GM23248 (cell line): Measurements from ENCODE around the gene PEMT. TPM values are rescaled to one million over a fixed set of nuclear protein-coding genes. Genes with fewer than 3 reads are reported as not detected.

Experiments
- DNase-seq: peaks from one replicate; pipeline ENCODE4 v3.0.0-alpha.2; 2015
- H2AFZ ChIP-seq: fragments of 200-600 bp; sonication (generic); 2 replicates; pipeline ENCODE4 v1.6.1; 2016; ENCODE audit warnings: antibody characterized with exemption
- H3F3A ChIP-seq: fragments of 200-600 bp; sonication (generic); 2 replicates; pipeline ENCODE4 v1.6.1; 2016; ENCODE audit warnings: mild to moderate bottlenecking, antibody characterized with exemption, mixed run types; ENCODE audit not compliant: insufficient read depth
- H3K27ac ChIP-seq: fragments of 200-600 bp; sonication (generic); 2 replicates; pipeline ENCODE4 v1.5.1; 2016; ENCODE audit warnings: mild to moderate bottlenecking
- H3K27me3 ChIP-seq: fragments of 200-600 bp; sonication (generic); replicated peaks from 2 replicates; pipeline ENCODE4 v1.6.1; 2016; ENCODE audit warnings: mild to moderate bottlenecking; ENCODE audit not compliant: insufficient read depth
- H3K36me3 ChIP-seq: fragments of 200-600 bp; sonication (generic); 2 replicates; pipeline ENCODE4 v1.6.1; 2016; ENCODE audit warnings: low read depth, mild to moderate bottlenecking
- H3K4me1 ChIP-seq: fragments of 200-600 bp; sonication (generic); 2 replicates; pipeline ENCODE4 v1.6.1; 2016; ENCODE audit warnings: mild to moderate bottlenecking; ENCODE audit not compliant: insufficient read depth
- H3K4me2 ChIP-seq: fragments of 200-600 bp; sonication (generic); one replicate; pipeline ENCODE4 v1.6.1; 2016; ENCODE audit warnings: mild to moderate bottlenecking; ENCODE audit not compliant: unreplicated experiment
- H3K4me3 ChIP-seq: fragments of 200-600 bp; sonication (generic); 2 replicates; pipeline ENCODE4 v1.5.1; 2016; ENCODE audit warnings: mild to moderate bottlenecking
- H3K79me2 ChIP-seq: fragments of 200-600 bp; sonication (generic); 2 replicates; pipeline ENCODE4 v1.6.1; 2016; ENCODE audit warnings: mild to moderate bottlenecking; ENCODE audit not compliant: insufficient read depth
- H3K9ac ChIP-seq: fragments of 200-600 bp; sonication (generic); 2 replicates; pipeline ENCODE4 v1.6.1; 2016; ENCODE audit warnings: mild to moderate bottlenecking
- H3K9me2 ChIP-seq: fragments of 200-600 bp; sonication (generic); 2 replicates; pipeline ENCODE4 v1.6.1; 2016; ENCODE audit warnings: mixed run types, mild to moderate bottlenecking, moderate library complexity; ENCODE audit not compliant: insufficient read depth
- H3K9me3 ChIP-seq: fragments of 200-600 bp; sonication (generic); one replicate; pipeline ENCODE4 v1.6.1; 2017; ENCODE audit warnings: low read depth
- H4K20me1 ChIP-seq: fragments of 200-600 bp; sonication (generic); 2 replicates; pipeline ENCODE4 v1.6.0; 2016; ENCODE audit not compliant: insufficient read depth
- EZH2 ChIP-seq: fragments of 200-600 bp; sonication (generic); IDR thresholded peaks from 2 replicates; pipeline ENCODE4 v1.6.1; 2018; ENCODE audit warnings: antibody characterized with exemption, mild to moderate bottlenecking; ENCODE audit not compliant: insufficient read depth, poor library complexity, severe bottlenecking
- EZH2phosphoT487 ChIP-seq: fragments of 200-600 bp; sonication (generic); IDR thresholded peaks from 2 replicates; pipeline ENCODE4 v1.6.1; 2018; ENCODE audit warnings: antibody characterized with exemption, moderate library complexity, mild to moderate bottlenecking, low read depth; ENCODE audit not compliant: insufficient read depth
- whole genome bisulfite sequencing, 2 experiments: methylation state at CpG; one replicate each; pipeline ENCODE4 v1.1.6; 2015 to 2017; ENCODE audit warnings: low lambda C conversion rate in 2 of 2, low coverage in 1 of 2; ENCODE audit errors: missing lambda C conversion rate in 2 of 2; 5-methylcytosine and 5-hydroxymethylcytosine counted together
- in situ Hi-C: fragments of 300-500 bp; cut with MboI; formaldehyde crosslinking; loops from 2 replicates; pipeline ENCODE4 v1.15.0; 2020
- polyA plus RNA-seq: library from polyadenylated mRNA; unstranded; fragments of >200 nt; fragmentation: Nextera tagmentation; extraction: Ambion mirVana; gene quantifications from 2 replicates; pipeline ENCODE4 v1.2.1, GENCODE V29; 2016
- total RNA-seq: library from RNA; depleted of rRNA; stranded (reverse); fragments of >200 nt; shearing (Covaris generic); gene quantifications from 2 replicates; pipeline ENCODE4 v1.2.3, GENCODE V29; 2014

The PEMT gene
- total and polyA plus RNA-seq, 2 experiments from 2014 or later: 62.0 to 68.7 TPM

DNA sequence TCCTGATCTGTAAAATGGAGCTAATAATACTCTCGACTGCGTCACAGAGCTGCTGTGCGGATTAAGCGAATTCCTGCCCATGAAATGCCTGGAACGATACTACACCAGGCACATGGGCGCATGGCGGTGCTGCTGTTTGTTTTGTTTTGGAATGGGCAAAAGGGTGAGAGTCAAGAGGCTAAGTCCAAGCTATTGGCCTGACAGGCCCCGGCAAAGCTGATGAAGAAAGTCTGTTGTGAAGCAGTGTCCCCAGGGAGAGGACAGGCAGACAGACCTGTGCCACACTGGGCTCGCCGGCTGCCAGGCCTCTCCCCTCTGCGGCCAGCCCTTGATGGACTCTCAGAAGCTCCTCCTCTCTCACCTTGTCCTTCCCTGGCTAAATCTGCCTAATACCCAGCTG is 64.0 kb downstream of the PEMT start:
- Histone ChIP-seq H3K36me3 (no peaks in the 10 kb centered on the region), H2AFZ (no peak overlapping the region), H3K9me2 (no peaks in the 10 kb centered on the region)

DNA sequence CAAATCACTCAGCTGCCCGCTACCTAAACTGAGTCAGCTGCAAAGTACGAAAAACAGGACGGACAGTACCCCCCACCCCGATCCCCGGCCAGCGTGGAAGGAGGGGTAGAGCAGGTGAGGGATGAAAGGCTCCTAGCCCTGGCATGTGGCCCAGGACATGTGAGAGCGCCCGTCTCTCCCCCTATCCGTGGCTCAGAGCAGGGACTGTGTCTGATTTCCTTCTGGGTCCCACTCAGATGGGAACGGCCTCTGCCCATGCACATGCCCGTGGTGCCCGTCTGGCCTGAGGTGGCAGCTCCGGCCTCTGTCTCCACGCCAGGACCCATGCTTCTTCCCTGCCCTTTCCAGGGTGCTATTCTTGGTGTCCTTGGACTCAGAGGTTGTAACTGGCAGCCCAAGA is 65.1 kb downstream of the PEMT start:
- H4K20me1 ChIP-seq: no peaks in the 10 kb centered on the region
- H3K4me1 ChIP-seq: no peaks in the 10 kb centered on the region
- no peak overlapping the region for H3K4me2 ChIP-seq
- no peaks in the 10 kb centered on the region for H3K27me3 ChIP-seq
- no peaks in the 10 kb centered on the region for H3K9me2 ChIP-seq
- no peak overlapping the region for H3K27ac ChIP-seq
- no peaks in the 10 kb centered on the region for H3K9me3 ChIP-seq
- no peak for TF ChIP-seq EZH2phosphoT487
- TF ChIP-seq EZH2: no peak
- no peak overlapping the region for H3K4me3 ChIP-seq
- H3K9ac ChIP-seq: no peak overlapping the region
- no peaks in the 10 kb centered on the region for H3K36me3 ChIP-seq
- no peak for DNase-seq
- H3F3A ChIP-seq: no peaks in the 10 kb centered on the region
- H3K79me2 ChIP-seq: no peaks in the 10 kb centered on the region
- WGBS, 2 experiments: 74 to 80% methylated on average over 14 of the region's 14 CpGs
- in situ Hi-C loops: no loop called here
- H2AFZ ChIP-seq: no peak overlapping the region

More for the DNA sequence above, 64.0 kb downstream of the PEMT start:
- TF ChIP-seq EZH2 (no peak), EZH2phosphoT487 (no peak)
- Histone ChIP-seq H4K20me1 (no peaks in the 10 kb centered on the region), H3K79me2 (no peaks in the 10 kb centered on the region), H3K9ac (no peak overlapping the region), H3K27ac (no peak overlapping the region), H3F3A (no peaks in the 10 kb centered on the region), H3K27me3 (no peaks in the 10 kb centered on the region), H3K9me3 (no peaks in the 10 kb centered on the region), H3K4me1 (no peaks in the 10 kb centered on the region), H3K4me2 (no peak overlapping the region), H3K4me3 (no peak overlapping the region)
- in situ Hi-C loops: no loop called here
- DNase-seq: no peak
- WGBS, 2 experiments: 89 to 91% methylated on average over 11 of the region's 11 CpGs

DNA sequence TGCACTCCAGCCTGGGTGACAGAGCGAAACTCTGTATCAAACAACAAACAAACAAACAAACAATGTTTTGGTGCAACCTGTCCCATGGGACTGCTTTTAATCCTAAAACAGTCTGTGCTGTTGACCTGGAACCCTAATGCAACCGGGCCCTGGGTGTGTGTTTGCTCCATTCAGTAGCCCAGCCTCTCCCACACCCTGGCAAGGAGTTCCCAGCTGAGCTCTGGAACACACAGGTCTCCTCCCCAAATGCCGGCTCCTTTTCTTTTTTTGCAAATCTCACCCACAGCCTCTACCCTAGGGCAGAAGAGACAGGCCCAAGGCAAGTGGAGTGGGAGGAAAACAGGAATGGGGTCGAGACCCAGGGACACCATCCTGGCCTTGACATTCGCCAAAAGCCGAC is 65.6 kb downstream of the PEMT start:
- Histone ChIP-seq H4K20me1 (no peaks in the 10 kb centered on the region), H3K9ac (no peak overlapping the region), H3K4me1 (no peaks in the 10 kb centered on the region), H3K4me3 (no peak overlapping the region), H3K79me2 (no peaks in the 10 kb centered on the region), H3K4me2 (no peak overlapping the region), H3K27ac (no peak overlapping the region), H3K36me3 (no peaks in the 10 kb centered on the region), H2AFZ (no peak overlapping the region), H3K9me2 (no peaks in the 10 kb centered on the region), H3K27me3 (no peaks in the 10 kb centered on the region), H3F3A (no peaks in the 10 kb centered on the region), H3K9me3 (no peaks in the 10 kb centered on the region)
- in situ Hi-C loops: no loop called here
- TF ChIP-seq EZH2phosphoT487 (no peak), EZH2 (no peak)
- 63 to 65% methylated on average over 6 of the region's 6 CpGs for WGBS, 2 experiments
- no peak for DNase-seq

DNA sequence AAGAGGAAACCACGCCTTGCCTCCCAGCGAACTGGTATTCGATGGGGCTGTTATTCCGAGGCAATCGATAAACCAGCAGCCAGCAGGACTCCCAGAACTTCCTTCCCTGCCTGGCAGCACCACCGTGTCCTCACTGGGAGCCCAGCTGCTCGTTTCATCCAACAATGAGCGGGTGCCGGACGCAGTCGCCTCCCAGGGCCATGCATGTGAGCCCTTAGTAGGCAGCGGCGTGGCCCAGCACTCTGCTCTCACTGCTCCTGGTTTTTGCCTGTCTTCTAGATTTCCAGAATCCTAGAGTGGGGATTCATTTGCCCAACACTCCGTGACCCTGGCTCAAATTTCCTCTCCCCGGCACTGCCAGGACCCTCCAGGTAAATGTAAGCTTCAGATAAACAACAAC is 66.2 kb downstream of the PEMT start:
- DNase-seq: no peak
- H3K9me3 ChIP-seq: no peaks in the 10 kb centered on the region
- H4K20me1 ChIP-seq: no peaks in the 10 kb centered on the region
- H3K4me2 ChIP-seq: no peak overlapping the region
- no peaks in the 10 kb centered on the region for H3K36me3 ChIP-seq
- H3K4me3 ChIP-seq: no peak overlapping the region
- H3K4me1 ChIP-seq: no peaks in the 10 kb centered on the region
- H3K27me3 ChIP-seq: no peaks in the 10 kb centered on the region
- H3K9ac ChIP-seq: no peak overlapping the region
- H3F3A ChIP-seq: no peaks in the 10 kb centered on the region
- in situ Hi-C loops: no loop called here
- H3K79me2 ChIP-seq: no peaks in the 10 kb centered on the region
- 94 to 98% methylated on average over 15 of the region's 15 CpGs for WGBS, 2 experiments
- H3K9me2 ChIP-seq: no peaks in the 10 kb centered on the region
- no peak overlapping the region for H2AFZ ChIP-seq
- H3K27ac ChIP-seq: no peak overlapping the region
- TF ChIP-seq EZH2phosphoT487: no peak
- TF ChIP-seq EZH2: no peak
